Prostate gland (tissue), 2 donors: ENCODE results near the gene DNAAF5. TPM values are rescaled to one million over a fixed set of nuclear protein-coding genes. Genes with fewer than 3 reads are reported as not detected.

ENCODE experiments used
- DNase-seq: peaks from one replicate; pipeline ENCODE4 v3.0.0-alpha.2; 2019; ENCODE audit warnings: low spot score
- H3K27ac ChIP-seq, 2 donors: fragments of 200-600 bp; sonication (generic); 2 replicates each; pipeline ENCODE4 v1.5.1; 2017 to 2019
- H3K27me3 ChIP-seq: fragments of 200-600 bp; sonication (generic); replicated peaks from 2 replicates; pipeline ENCODE4 v1.5.1; 2019; ENCODE audit not compliant: insufficient read depth
- H3K36me3 ChIP-seq, 2 donors: fragments of 200-600 bp; sonication (generic); 1 replicate in 1 of 2; 2 replicates in 1 of 2; pipeline versions ENCODE4 v1.5.1 to v1.8.1; 2017 to 2019
- H3K4me1 ChIP-seq: fragments of 200-600 bp; sonication (generic); replicated peaks from 2 replicates; pipeline ENCODE4 v1.5.1; 2019
- H3K4me3 ChIP-seq, 2 donors: fragments of 200-600 bp; sonication (generic); 2 replicates each; pipeline ENCODE4 v1.5.1; 2017 to 2019
- H3K9me3 ChIP-seq: fragments of 200-600 bp; sonication (generic); 2 replicates; pipeline ENCODE4 v1.5.1; 2017
- CTCF ChIP-seq, 4 experiments: fragments of 200-600 bp in 2 of 4; fragments of 450-650 bp in 2 of 4; sonication (generic) in 2 of 4; IDR thresholded peaks; 1 replicate in 3 of 4; 2 replicates in 1 of 4; pipeline ENCODE4 v1.5.1; 2016 to 2019; ENCODE audit warnings: antibody characterized with exemption in 4 of 4, mild to moderate bottlenecking in 2 of 4, moderate library complexity in 2 of 4
- POLR2A ChIP-seq: fragments of 450-650 bp; IDR thresholded peaks from one replicate; pipeline ENCODE4 v1.6.1; 2016; ENCODE audit warnings: antibody characterized with exemption, mild to moderate bottlenecking
- POLR2AphosphoS5 ChIP-seq: sonication (generic); formaldehyde crosslinking; IDR thresholded peaks from one replicate; pipeline ENCODE4 v1.6.1; 2017; ENCODE audit warnings: antibody characterized with exemption
- WGBS: methylation state at CpG from one replicate; pipeline ENCODE4 v1.1.5; 2018; 5-methylcytosine and 5-hydroxymethylcytosine counted together
- intact Hi-C: fragments of 100-400 bp; cut with DNase I; formaldehyde crosslinking; loops from one replicate; pipeline ENCODE4 v1.14.2; 2022
- total RNA-seq, 2 donors: library from RNA; depleted of rRNA; stranded (reverse); fragments of >200 nt; gene quantifications; one replicate each; pipeline ENCODE4 v1.1.0, GENCODE V29; 2016

Gene DNAAF5
- total RNA-seq, 2 donors from 2014 or later = 30.8 to 52.0 TPM

- no peak for DNase-seq
- peak overlapping the region; percentile 49 to 88 for H3K4me3 ChIP-seq
- no peaks in the 10 kb centered on the region for H3K4me1 ChIP-seq
- no peaks in the 10 kb centered on the region for H3K9me3 ChIP-seq
- peak overlapping the region in 1 of 2 donors; percentile 58 for H3K27ac ChIP-seq
- no peaks in the 10 kb centered on the region for H3K27me3 ChIP-seq
- no peaks in the 10 kb centered on the region for H3K36me3 ChIP-seq
- no peak for TF ChIP-seq POLR2AphosphoS5
- TF ChIP-seq POLR2A = no peak
- TF ChIP-seq CTCF (IDR thresholded peaks at IDR 0.05) = no peak
- WGBS = 59% methylated on average over 35 of the region's 45 CpGs
- intact Hi-C loops = no loop called here
Observed at GRCh38 chr7:711093-711921, 15.2 kb upstream of the DNAAF5 start.

- intact Hi-C loops = no loop called here
- whole genome bisulfite sequencing = under 1% methylated on average over 16 of the region's 44 CpGs
- H3K4me3 ChIP-seq = peak overlapping the region; percentile 49 to 88
- no peak for DNase-seq
- H3K9me3 ChIP-seq = no peaks in the 10 kb centered on the region
- TF ChIP-seq POLR2A (no peak), POLR2AphosphoS5 (no peak), CTCF (IDR thresholded peaks at IDR 0.05) (no peak)
- H3K27ac ChIP-seq = peak overlapping the region in 1 of 2 donors; percentile 58
- H3K27me3 ChIP-seq = no peaks in the 10 kb centered on the region
- H3K36me3 ChIP-seq = no peaks in the 10 kb centered on the region
- no peaks in the 10 kb centered on the region for H3K4me1 ChIP-seq
Observed at GRCh38 chr7:711922-712380, 14.5 kb upstream of the DNAAF5 start.

- no peak for DNase-seq
- no peaks in the 10 kb centered on the region for H3K27me3 ChIP-seq
- WGBS = 43% methylated on average over 6 of the region's 74 CpGs
- peak overlapping the region; percentile 49 to 88 for H3K4me3 ChIP-seq
- intact Hi-C loops = no loop called here
- peak overlapping the region in 1 of 2 donors; percentile 58 for H3K27ac ChIP-seq
- TF ChIP-seq POLR2A (no peak), CTCF (IDR thresholded peaks at IDR 0.05) (no peak), POLR2AphosphoS5 (no peak)
- no peaks in the 10 kb centered on the region for H3K9me3 ChIP-seq
- H3K4me1 ChIP-seq = no peaks in the 10 kb centered on the region
- H3K36me3 ChIP-seq = no peaks in the 10 kb centered on the region
Observed at GRCh38 chr7:712381-713138, 13.9 kb upstream of the DNAAF5 start.

GRCh38 chr7:713139-713457 is 13.4 kb upstream of the DNAAF5 start:
- Histone ChIP-seq H3K27me3 (no peaks in the 10 kb centered on the region), H3K27ac (no peak overlapping the region), H3K4me1 (no peaks in the 10 kb centered on the region), H3K9me3 (no peaks in the 10 kb centered on the region), H3K36me3 (no peaks in the 10 kb centered on the region), H3K4me3 (no peak overlapping the region)
- intact Hi-C loops = no loop called here
- DNase-seq = no peak
- WGBS = 73% methylated on average over 9 of the region's 9 CpGs
- TF ChIP-seq CTCF (IDR thresholded peaks at IDR 0.05) (no peak), POLR2AphosphoS5 (no peak), POLR2A (no peak)
